Esophagus squamous epithelium (tissue), 4 donors: ENCODE results near the gene VTCN1.

Experiments used
- CTCF ChIP-seq, 6 experiments: fragments of 450-650 bp in 4 of 6; fragments of 200-600 bp in 2 of 6; sonication (generic) in 2 of 6; IDR thresholded peaks; one replicate each; pipeline ENCODE4 v1.5.1; 2016 to 2019; ENCODE audit warnings: antibody characterized with exemption in 6 of 6, mild to moderate bottlenecking in 4 of 6, moderate library complexity in 4 of 6
- POLR2A ChIP-seq, 4 donors: fragments of 450-650 bp; IDR thresholded peaks; one replicate each; pipeline ENCODE4 v1.6.1; 2017; ENCODE audit warnings: antibody characterized with exemption in 4 of 4, mild to moderate bottlenecking in 4 of 4, moderate library complexity in 3 of 4

GRCh38 chr1:117094841-117095604, 115.7 kb downstream of the VTCN1 start:
- TF ChIP-seq CTCF (IDR thresholded peaks at IDR 0.05) (no peak), POLR2A (IDR thresholded peaks at IDR 0.05) (no peak)
